ENCODE results near the gene FLRT1. TPM values are rescaled to one million over a fixed set of nuclear protein-coding genes. Genes with fewer than 3 reads are reported as not detected.

FLRT1 gene
- total RNA-seq, 2 donors from 2014 or later, result 0.67 to 1.7 TPM

DNA sequence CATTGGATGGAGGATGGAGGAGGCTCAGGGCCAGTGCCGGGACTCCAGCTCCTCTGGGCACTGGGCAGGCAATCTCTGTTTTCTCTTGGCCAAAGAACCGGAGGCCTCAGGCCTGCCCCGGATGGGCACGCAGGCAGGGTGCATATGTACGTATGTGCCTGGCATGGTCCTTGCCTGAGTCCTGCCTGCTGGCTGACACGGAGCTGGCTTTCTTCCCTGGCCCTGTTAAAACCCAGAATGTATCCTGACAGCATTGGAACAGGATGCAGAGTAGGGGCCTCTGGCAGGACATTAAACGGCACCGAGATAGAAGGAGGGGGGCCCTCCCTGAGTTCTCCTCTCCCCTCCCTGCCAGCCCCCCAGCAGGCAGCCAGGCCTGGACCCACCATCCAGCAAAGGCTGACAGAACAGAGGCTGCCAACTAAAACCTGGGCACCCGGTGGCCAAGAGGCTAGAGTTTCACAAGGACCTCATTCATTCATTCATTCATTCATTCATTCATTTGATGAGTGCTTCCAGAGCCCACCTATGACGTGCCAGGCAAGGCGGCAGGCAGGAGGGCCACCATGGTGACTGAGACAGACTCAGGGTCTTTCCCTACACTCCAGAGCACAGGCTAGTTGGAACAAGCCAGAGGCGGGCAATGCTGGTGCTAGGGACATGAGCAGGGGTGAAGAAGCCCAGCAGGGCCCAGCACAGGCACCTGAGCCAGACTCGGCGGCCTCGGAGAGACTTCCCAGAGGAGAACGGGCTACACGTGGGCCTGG, 28.8 kb downstream of the FLRT1 start:
- H3K4me3 ChIP-seq, result no peak overlapping the region
- peaks cover 0 to 26% of the 10 kb centered on the region in 2 donors for H3K4me1 ChIP-seq
- H3K27me3 ChIP-seq, result no peaks in the 10 kb centered on the region
- no peak for DNase-seq (ENCODE audit: low spot score)
- no peaks in the 10 kb centered on the region for H3K36me3 ChIP-seq
- H3K27ac ChIP-seq, result no peak overlapping the region
- TF ChIP-seq, protein P1, sequence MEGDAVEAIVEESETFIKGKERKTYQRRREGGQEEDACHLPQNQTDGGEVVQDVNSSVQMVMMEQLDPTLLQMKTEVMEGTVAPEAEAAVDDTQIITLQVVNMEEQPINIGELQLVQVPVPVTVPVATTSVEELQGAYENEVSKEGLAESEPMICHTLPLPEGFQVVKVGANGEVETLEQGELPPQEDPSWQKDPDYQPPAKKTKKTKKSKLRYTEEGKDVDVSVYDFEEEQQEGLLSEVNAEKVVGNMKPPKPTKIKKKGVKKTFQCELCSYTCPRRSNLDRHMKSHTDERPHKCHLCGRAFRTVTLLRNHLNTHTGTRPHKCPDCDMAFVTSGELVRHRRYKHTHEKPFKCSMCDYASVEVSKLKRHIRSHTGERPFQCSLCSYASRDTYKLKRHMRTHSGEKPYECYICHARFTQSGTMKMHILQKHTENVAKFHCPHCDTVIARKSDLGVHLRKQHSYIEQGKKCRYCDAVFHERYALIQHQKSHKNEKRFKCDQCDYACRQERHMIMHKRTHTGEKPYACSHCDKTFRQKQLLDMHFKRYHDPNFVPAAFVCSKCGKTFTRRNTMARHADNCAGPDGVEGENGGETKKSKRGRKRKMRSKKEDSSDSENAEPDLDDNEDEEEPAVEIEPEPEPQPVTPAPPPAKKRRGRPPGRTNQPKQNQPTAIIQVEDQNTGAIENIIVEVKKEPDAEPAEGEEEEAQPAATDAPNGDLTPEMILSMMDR (IDR thresholded peaks at IDR 0.05), result no peak
- no peaks in the 10 kb centered on the region for H3K9me3 ChIP-seq

DNA sequence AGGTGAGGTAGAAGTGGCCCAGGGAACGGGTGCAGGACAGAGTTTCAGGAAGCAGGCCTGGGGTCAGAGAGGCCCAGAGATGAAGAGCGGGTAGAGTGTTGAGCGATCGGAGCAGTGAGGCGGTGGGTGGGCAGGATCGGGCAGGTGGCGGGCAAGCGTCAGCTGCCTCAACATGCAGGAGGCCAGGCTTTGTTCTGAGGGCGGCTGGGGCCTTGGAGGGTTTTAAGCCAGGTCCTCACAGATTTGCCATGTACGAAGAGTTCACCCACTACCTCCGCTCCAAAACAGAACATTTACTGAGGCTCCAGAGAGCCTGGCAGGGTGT, 29.4 kb downstream of the FLRT1 start:
- no peak overlapping the region for H3K4me3 ChIP-seq
- H3K4me1 ChIP-seq, result peaks cover 0 to 31% of the 10 kb centered on the region in 2 donors
- H3K9me3 ChIP-seq, result no peaks in the 10 kb centered on the region
- no peak overlapping the region for H3K27ac ChIP-seq
- TF ChIP-seq, protein P1 (IDR thresholded peaks at IDR 0.05), result no peak
- no peaks in the 10 kb centered on the region for H3K36me3 ChIP-seq
- no peak for DNase-seq (ENCODE audit: low spot score)
- H3K27me3 ChIP-seq, result no peaks in the 10 kb centered on the region

DNA sequence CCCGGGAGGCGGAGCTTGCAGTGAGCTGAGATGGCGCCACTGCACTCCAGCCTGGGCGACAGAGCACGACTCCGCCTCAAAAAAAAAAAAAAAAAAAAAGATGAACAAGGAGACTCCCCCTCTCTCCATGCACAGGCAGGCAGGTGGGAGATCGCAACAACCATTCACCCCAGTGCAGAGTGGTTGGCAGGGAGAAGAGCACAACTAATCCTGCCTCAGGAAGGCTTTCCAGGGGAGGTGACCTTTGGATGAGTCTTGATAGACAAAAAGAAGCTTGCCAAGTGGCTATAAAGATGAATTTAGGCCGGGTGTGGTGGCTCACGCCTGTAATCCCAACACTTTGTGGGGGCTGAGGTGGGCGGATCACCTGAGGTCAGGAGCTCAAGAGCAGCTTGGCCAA, 30.0 kb downstream of the FLRT1 start:
- H3K27me3 ChIP-seq, result no peaks in the 10 kb centered on the region
- no peak overlapping the region for H3K27ac ChIP-seq
- H3K4me1 ChIP-seq, result peaks cover 0 to 26% of the 10 kb centered on the region in 2 donors
- no peaks in the 10 kb centered on the region for H3K9me3 ChIP-seq
- no peaks in the 10 kb centered on the region for H3K36me3 ChIP-seq
- no peak overlapping the region for H3K4me3 ChIP-seq
- TF ChIP-seq, protein P1 (IDR thresholded peaks at IDR 0.05), result no peak
- no peak for DNase-seq (ENCODE audit: low spot score)

DNA sequence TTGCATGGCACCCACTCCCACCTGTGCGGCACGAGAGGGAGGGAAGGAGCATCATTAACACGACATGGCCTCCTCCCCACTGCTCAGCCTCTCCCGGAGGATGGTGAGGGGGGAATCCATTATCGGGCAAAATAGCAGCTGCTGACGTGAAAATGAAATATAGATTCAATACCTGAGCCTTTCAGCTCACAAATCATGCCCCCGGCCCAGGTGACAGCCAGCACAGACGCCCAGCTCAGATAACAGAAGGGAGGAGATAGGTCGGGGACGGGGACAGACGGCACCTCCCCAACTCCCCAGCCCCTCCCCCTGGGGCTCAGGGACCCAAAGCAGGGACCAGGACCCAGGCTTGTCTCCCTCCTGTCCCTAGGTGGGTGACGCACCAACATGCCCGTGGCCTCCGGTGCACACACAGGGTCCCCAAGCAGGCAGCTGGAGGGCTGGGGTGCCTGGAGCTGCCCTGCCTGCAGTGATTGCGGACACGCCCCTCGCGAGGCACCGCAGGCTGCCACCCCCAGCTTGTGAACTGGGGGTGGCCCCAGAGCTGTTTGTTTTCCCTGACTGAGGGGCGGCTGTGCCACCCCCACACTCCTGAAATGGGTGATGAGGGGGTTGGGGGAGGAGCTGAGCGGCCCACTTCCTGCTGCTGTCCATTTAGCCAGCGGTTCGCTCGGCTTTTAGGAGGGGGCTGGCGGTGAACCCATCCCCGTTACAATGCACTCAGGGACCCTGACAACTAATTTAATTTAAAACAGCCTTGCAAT, 31.7 kb downstream of the FLRT1 start:
- no peak overlapping the region for H3K27ac ChIP-seq
- no peak for DNase-seq (ENCODE audit: low spot score)
- peaks cover 0 to 29% of the 10 kb centered on the region in 2 donors for H3K4me1 ChIP-seq
- H3K36me3 ChIP-seq, result no peaks in the 10 kb centered on the region
- H3K27me3 ChIP-seq, result no peaks in the 10 kb centered on the region
- TF ChIP-seq, protein P1 (IDR thresholded peaks at IDR 0.05), result no peak
- no peak overlapping the region for H3K4me3 ChIP-seq
- H3K9me3 ChIP-seq, result no peaks in the 10 kb centered on the region

DNA sequence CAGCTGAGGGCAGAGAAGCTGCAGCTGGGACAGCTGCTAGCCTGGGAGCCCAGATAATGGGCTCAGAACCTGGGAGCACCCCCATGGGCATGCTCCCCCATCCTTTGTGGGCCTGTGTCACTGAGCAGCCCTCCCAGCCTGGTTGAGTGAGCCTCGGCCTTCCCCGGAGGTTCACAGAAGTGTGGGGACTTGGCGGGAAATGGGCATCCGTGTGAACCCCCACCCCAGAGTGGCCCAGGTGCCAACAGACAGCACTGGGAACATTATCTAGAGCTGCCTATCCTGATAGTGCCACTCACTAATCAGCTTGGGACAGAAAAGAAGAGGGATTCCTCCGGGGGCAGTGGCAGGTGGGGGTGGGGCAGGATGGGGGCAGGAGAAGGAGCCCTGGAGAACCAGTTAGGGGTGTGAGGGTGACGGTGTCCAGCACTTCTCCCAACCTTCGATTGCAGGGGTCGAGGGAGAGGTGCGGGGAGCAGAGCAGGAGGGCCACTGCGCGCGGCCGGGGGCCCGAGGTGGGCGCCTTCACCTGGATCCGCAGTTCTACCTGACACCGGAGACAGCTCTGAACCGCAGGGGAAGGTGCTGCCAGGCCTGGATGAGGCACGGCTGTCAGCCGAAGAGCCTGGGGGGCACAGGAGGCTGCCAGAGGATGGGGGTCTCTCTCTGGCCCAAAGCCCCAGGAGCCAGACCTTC, 33.1 kb downstream of the FLRT1 start:
- no peak overlapping the region for H3K4me3 ChIP-seq
- DNase-seq (ENCODE audit: low spot score), result no peak
- H3K9me3 ChIP-seq, result no peaks in the 10 kb centered on the region
- no peaks in the 10 kb centered on the region for H3K36me3 ChIP-seq
- no peaks in the 10 kb centered on the region for H3K27me3 ChIP-seq
- TF ChIP-seq, protein P1 (IDR thresholded peaks at IDR 0.05), result no peak
- H3K4me1 ChIP-seq, result peaks cover 0 to 37% of the 10 kb centered on the region in 2 donors
- H3K27ac ChIP-seq, result no peak overlapping the region
